ENCODE data around the gene CRHR1.

Gene CRHR1

GRCh38 chr17:45834471-45835396 lies 50.6 kb downstream of the CRHR1 start:
- TF ChIP-seq CTCF (IDR thresholded peaks at IDR 0.05; ENCODE audit: low read depth, low read length): no peak

GRCh38 chr17:45835481-45835880 lies 51.4 kb downstream of the CRHR1 start:
- H3K4me3 ChIP-seq (ENCODE audit: low read depth, low read length): no peak overlapping the region
- TF ChIP-seq CTCF (IDR thresholded peaks at IDR 0.05; ENCODE audit: low read depth, low read length): no peak

More at GRCh38 chr17:45834471-45835396, 50.6 kb downstream of the CRHR1 start:
- H3K4me3 ChIP-seq (ENCODE audit: low read depth, low read length): no peak overlapping the region

- no peak overlapping the region for H3K4me3 ChIP-seq (ENCODE audit: low read depth, low read length)
- TF ChIP-seq CTCF (IDR thresholded peaks at IDR 0.05; ENCODE audit: low read depth, low read length): no peak
Observed at GRCh38 chr17:45836047-45837044, 52.2 kb downstream of the CRHR1 start.

- no peak overlapping the region for H3K4me3 ChIP-seq (ENCODE audit: low read depth, low read length)
- no peak for TF ChIP-seq CTCF (IDR thresholded peaks at IDR 0.05; ENCODE audit: low read depth, low read length)
Observed at GRCh38 chr17:45837187-45837586, 53.1 kb downstream of the CRHR1 start.

GRCh38 chr17:45837603-45838002 lies 53.5 kb downstream of the CRHR1 start:
- no peak for TF ChIP-seq CTCF (IDR thresholded peaks at IDR 0.05; ENCODE audit: low read depth, low read length)
- no peak overlapping the region for H3K4me3 ChIP-seq (ENCODE audit: low read depth, low read length)

- TF ChIP-seq CTCF (IDR thresholded peaks at IDR 0.05; ENCODE audit: low read depth, low read length): no peak
- no peak overlapping the region for H3K4me3 ChIP-seq (ENCODE audit: low read depth, low read length)
Observed at GRCh38 chr17:45838751-45839295, 54.7 kb downstream of the CRHR1 start.

All from WI38 (cell line).